ENCODE measurements around the gene CENPP. TPM values are rescaled to one million over a fixed set of nuclear protein-coding genes. Genes with fewer than 3 reads are reported as not detected.

CENPP gene
- total RNA-seq, 1 donor = 5.4 TPM

- H3K27me3 ChIP-seq (ENCODE audit: insufficient read depth, low read length) = no peaks in the 10 kb centered on the region
- H3K4me3 ChIP-seq (ENCODE audit: insufficient read depth, low read length) = no peak overlapping the region
- no peaks in the 10 kb centered on the region for H4K20me1 ChIP-seq (ENCODE audit: insufficient read depth, low read length)
- H3K79me2 ChIP-seq (ENCODE audit: insufficient read depth, low read length) = no peaks in the 10 kb centered on the region
- H3K4me2 ChIP-seq (ENCODE audit: insufficient read depth, low read length) = no peak overlapping the region
- peak; percentile 58 for DNase-seq (ENCODE audit: insufficient read length, low spot score, missing footprints)
- no peaks in the 10 kb centered on the region for H3K9me3 ChIP-seq (ENCODE audit: low read depth, low read length)
- H2AFZ ChIP-seq (ENCODE audit: low read length) = peak overlapping the region; percentile 32
- H3K36me3 ChIP-seq (ENCODE audit: insufficient read depth, low read length) = no peaks in the 10 kb centered on the region
- peak overlapping the region; percentile 84 for H3K27ac ChIP-seq (ENCODE audit: low read depth, low read length)
- peak; percentile 6 for TF ChIP-seq CTCF (IDR thresholded peaks at IDR 0.05; ENCODE audit: extremely low read depth, low read depth, low read length)
- peaks cover 38% of the 10 kb centered on the region for H3K4me1 ChIP-seq (ENCODE audit: insufficient read depth, low read length)
These were observed 181.3 kb downstream of the CENPP start for GRCh38 chr9:92507005-92507404.

- Histone ChIP-seq H3K27me3 (ENCODE audit: insufficient read depth, low read length) (no peaks in the 10 kb centered on the region), H3K36me3 (ENCODE audit: insufficient read depth, low read length) (no peaks in the 10 kb centered on the region), H4K20me1 (ENCODE audit: insufficient read depth, low read length) (no peaks in the 10 kb centered on the region), H3K27ac (ENCODE audit: low read depth, low read length) (peak overlapping the region; percentile 84), H3K9me3 (ENCODE audit: low read depth, low read length) (no peaks in the 10 kb centered on the region), H3K4me1 (ENCODE audit: insufficient read depth, low read length) (peaks cover 40% of the 10 kb centered on the region), H3K4me2 (ENCODE audit: insufficient read depth, low read length) (no peak overlapping the region), H2AFZ (ENCODE audit: low read length) (peak overlapping the region; percentile 47), H3K79me2 (ENCODE audit: insufficient read depth, low read length) (no peaks in the 10 kb centered on the region), H3K4me3 (ENCODE audit: insufficient read depth, low read length) (no peak overlapping the region)
- no peak for TF ChIP-seq CTCF (IDR thresholded peaks at IDR 0.05; ENCODE audit: extremely low read depth, low read depth, low read length)
- no peak for DNase-seq (ENCODE audit: insufficient read length, low spot score, missing footprints)
These were observed 181.7 kb downstream of the CENPP start for GRCh38 chr9:92507496-92507895.

- Histone ChIP-seq H4K20me1 (ENCODE audit: insufficient read depth, low read length) (no peaks in the 10 kb centered on the region), H3K27me3 (ENCODE audit: insufficient read depth, low read length) (no peaks in the 10 kb centered on the region), H3K4me3 (ENCODE audit: insufficient read depth, low read length) (no peak overlapping the region), H2AFZ (ENCODE audit: low read length) (peak overlapping the region; percentile 47), H3K79me2 (ENCODE audit: insufficient read depth, low read length) (no peaks in the 10 kb centered on the region), H3K4me2 (ENCODE audit: insufficient read depth, low read length) (no peak overlapping the region), H3K9me3 (ENCODE audit: low read depth, low read length) (no peaks in the 10 kb centered on the region), H3K4me1 (ENCODE audit: insufficient read depth, low read length) (peaks cover 44% of the 10 kb centered on the region), H3K36me3 (ENCODE audit: insufficient read depth, low read length) (no peaks in the 10 kb centered on the region), H3K27ac (ENCODE audit: low read depth, low read length) (no peak overlapping the region)
- no peak for DNase-seq (ENCODE audit: insufficient read length, low spot score, missing footprints)
- no peak for TF ChIP-seq CTCF (IDR thresholded peaks at IDR 0.05; ENCODE audit: extremely low read depth, low read depth, low read length)
These were observed 182.5 kb downstream of the CENPP start for GRCh38 chr9:92508018-92508820.

GRCh38 chr9:92509050-92509449 is 183.3 kb downstream of the CENPP start:
- Histone ChIP-seq H3K4me2 (ENCODE audit: insufficient read depth, low read length) (no peak overlapping the region), H3K4me1 (ENCODE audit: insufficient read depth, low read length) (peaks cover 44% of the 10 kb centered on the region), H3K79me2 (ENCODE audit: insufficient read depth, low read length) (no peaks in the 10 kb centered on the region), H3K9me3 (ENCODE audit: low read depth, low read length) (no peaks in the 10 kb centered on the region), H3K36me3 (ENCODE audit: insufficient read depth, low read length) (no peaks in the 10 kb centered on the region), H3K27ac (ENCODE audit: low read depth, low read length) (no peak overlapping the region), H3K4me3 (ENCODE audit: insufficient read depth, low read length) (no peak overlapping the region), H4K20me1 (ENCODE audit: insufficient read depth, low read length) (no peaks in the 10 kb centered on the region), H3K27me3 (ENCODE audit: insufficient read depth, low read length) (no peaks in the 10 kb centered on the region), H2AFZ (ENCODE audit: low read length) (no peak overlapping the region)
- DNase-seq (ENCODE audit: insufficient read length, low spot score, missing footprints) = peak; percentile 3
- no peak for TF ChIP-seq CTCF (IDR thresholded peaks at IDR 0.05; ENCODE audit: extremely low read depth, low read depth, low read length)

Data from osteoblast (primary cell).